HCT116 (cell line): ENCODE results near the gene GPC5. TPM values are rescaled to one million over a fixed set of nuclear protein-coding genes. Genes with fewer than 3 reads are reported as not detected.

Experiments used
- ATAC-seq: fragments of 200-7000 bp; cut with Tn5 transposase; 2 replicates; pipeline ENCODE4 v1.9.1; 2020; ENCODE audit warnings: mild to moderate bottlenecking, moderate library complexity
- BruUV-seq: library from RNA; stranded (reverse); fragments of 400-500 nt; replicated peaks from 2 replicates; lab custom pipeline; 2021; lab: Mats Ljungman, UMichigan
- CTCF ChIA-PET: fragments of 300-600 bp; sonication (Branson Sonifier 250); formaldehyde crosslinking; loops from one replicate; lab custom pipeline; 2021; ENCODE audit warnings: antibody characterized with exemption; lab: Charles Lee
- POLR2A ChIA-PET: fragments of 300-600, 350-600 bp; sonication (Branson Sonifier 250); formaldehyde crosslinking; loops from one replicate; lab custom pipeline; 2021; ENCODE audit warnings: antibody characterized with exemption; lab: Charles Lee
- RAD21 ChIA-PET, 2 experiments: fragments of 300-600 bp; sonication (Branson Sonifier 250); formaldehyde crosslinking; loops; one replicate each; lab custom pipeline; 2023; ENCODE audit warnings: low total read pairs in 2 of 2; ENCODE audit not compliant: uncharacterized antibody in 2 of 2, unreplicated experiment in 2 of 2, low non-redundant PET in 1 of 2; lab: Charles Lee
- DNase-seq: peaks from one replicate; pipeline ENCODE4 v3.0.0-alpha.2; 2010; ENCODE audit warnings: low read depth, low spot score
- H2AFZ ChIP-seq: fragments of 200-600 bp; shearing (Covaris generic), sonication (generic); 2 replicates; pipeline ENCODE4 v1.6.1; 2017; ENCODE audit warnings: low read depth, mixed run types, mixed read lengths, antibody characterized with exemption, low read length; ENCODE audit not compliant: poor library complexity, severe bottlenecking
- H3K27ac ChIP-seq: 2 replicates; pipeline ENCODE4 v1.5.1; 2012; ENCODE audit warnings: low read depth, low read length
- H3K27me3 ChIP-seq: fragments of 200-600 bp; sonication (generic); 2 replicates; pipeline ENCODE4 v1.6.1; 2016; ENCODE audit warnings: mixed run types, low read length, mixed read lengths; ENCODE audit not compliant: insufficient read depth
- H3K36me3 ChIP-seq, 2 experiments: fragments of 200-500 bp in 1 of 2; fragments of 200-600 bp in 1 of 2; sonication (Bioruptor generic) in 1 of 2; sonication (generic) in 1 of 2; 2 replicates each; pipeline versions ENCODE4 v1.5.1 to v1.6.1; 2014 to 2016; ENCODE audit warnings: low read length in 2 of 2, inconsistent platforms in 1 of 2, mixed read lengths in 1 of 2, mixed run types in 1 of 2; ENCODE audit not compliant: insufficient read depth in 2 of 2, control insufficient read depth in 1 of 2
- H3K4me1 ChIP-seq, 2 experiments: fragments of 200-600 bp in 1 of 2; sonication (generic) in 1 of 2; 2 replicates each; pipeline versions ENCODE4 v1.5.1 to v1.6.1; 2012 to 2017; ENCODE audit warnings: low read length in 2 of 2, inconsistent platforms in 1 of 2, mild to moderate bottlenecking in 1 of 2, mixed read lengths in 1 of 2, mixed run types in 1 of 2, moderate library complexity in 1 of 2; ENCODE audit not compliant: insufficient read depth in 2 of 2, control insufficient read depth in 1 of 2
- H3K4me2 ChIP-seq: fragments of 200-600 bp; sonication (generic); 2 replicates; pipeline ENCODE4 v1.6.1; 2017; ENCODE audit warnings: mixed run types, low read length, mixed read lengths
- H3K4me3 ChIP-seq, 2 experiments: fragments of 200-600 bp in 1 of 2; sonication (generic) in 1 of 2; replicated peaks in 1 of 2; 2 replicates each; pipeline ENCODE4 v1.5.1; 2011 to 2016; ENCODE audit warnings: low read length in 2 of 2, control low read depth in 1 of 2, low read depth in 1 of 2, mild to moderate bottlenecking in 1 of 2, mixed read lengths in 1 of 2, mixed run types in 1 of 2
- H3K79me2 ChIP-seq: fragments of 200-600 bp; sonication (generic); 2 replicates; pipeline ENCODE4 v1.6.1; 2017; ENCODE audit warnings: mild to moderate bottlenecking, mixed run types, low read length, moderate library complexity, mixed read lengths; ENCODE audit not compliant: insufficient read depth
- H3K9ac ChIP-seq: fragments of 200-600 bp; sonication (generic); 2 replicates; pipeline ENCODE4 v1.6.1; 2016; ENCODE audit warnings: low read length, mixed read lengths
- H3K9me2 ChIP-seq: fragments of 200-600 bp; sonication (generic), shearing (Covaris generic); 2 replicates; pipeline ENCODE4 v1.6.1; 2017; ENCODE audit warnings: mixed run types, mild to moderate bottlenecking, moderate library complexity; ENCODE audit not compliant: insufficient read depth
- H3K9me3 ChIP-seq, 2 experiments: fragments of 200-500 bp in 1 of 2; fragments of 200-600 bp in 1 of 2; sonication (Bioruptor generic) in 1 of 2; sonication (generic) in 1 of 2; 2 replicates each; pipeline ENCODE4 v1.6.1; 2014 to 2017; ENCODE audit warnings: low read length in 2 of 2, mixed read lengths in 2 of 2, inconsistent platforms in 1 of 2, low read depth in 1 of 2, mild to moderate bottlenecking in 1 of 2, mixed run types in 1 of 2, moderate library complexity in 1 of 2; ENCODE audit not compliant: control insufficient read depth in 1 of 2, insufficient read depth in 1 of 2
- H4K20me1 ChIP-seq: fragments of 200-600 bp; sonication (generic), shearing (Covaris generic); 2 replicates; pipeline ENCODE4 v1.6.1; 2017; ENCODE audit warnings: mixed run types, mild to moderate bottlenecking, moderate library complexity; ENCODE audit not compliant: insufficient read depth
- ATF3 ChIP-seq: IDR thresholded peaks from 2 replicates; pipeline ENCODE4 v1.6.1; 2012
- CBX3 ChIP-seq: IDR thresholded peaks from 2 replicates; pipeline ENCODE4 v1.6.1; 2012; ENCODE audit warnings: low read depth
- CEBPB ChIP-seq: IDR thresholded peaks from 2 replicates; pipeline ENCODE4 v1.6.1; 2012; ENCODE audit warnings: low read depth
- ELF1 ChIP-seq: IDR thresholded peaks from 2 replicates; pipeline ENCODE4 v1.6.1; 2012; ENCODE audit warnings: low read depth, borderline replicate concordance
- EZH2 ChIP-seq: fragments of 200-600 bp; sonication (generic); IDR thresholded peaks from 2 replicates; pipeline ENCODE4 v1.6.1; 2017; ENCODE audit warnings: antibody characterized with exemption, mixed run types
- EZH2phosphoT487 ChIP-seq: fragments of 200-600 bp; IDR thresholded peaks from 2 replicates; pipeline ENCODE4 v1.6.1; 2018; ENCODE audit warnings: antibody characterized with exemption, borderline replicate concordance
- FOSL1 ChIP-seq: IDR thresholded peaks from 2 replicates; pipeline ENCODE4 v1.6.1; 2012; ENCODE audit warnings: low read depth
- JUND ChIP-seq: IDR thresholded peaks from 2 replicates; pipeline ENCODE4 v1.6.1; 2012
- MAX ChIP-seq: IDR thresholded peaks from 2 replicates; pipeline ENCODE4 v1.6.1; 2012
- POLR2A ChIP-seq: IDR thresholded peaks from 2 replicates; pipeline ENCODE4 v1.7.0; 2011; ENCODE audit warnings: borderline replicate concordance; ENCODE audit not compliant: insufficient read depth, insufficient read length; ENCODE audit errors: extremely low read depth
- POLR2AphosphoS5 ChIP-seq: IDR thresholded peaks from 2 replicates; pipeline ENCODE4 v1.6.1; 2011; ENCODE audit warnings: mild to moderate bottlenecking, low read depth, low read length, moderate library complexity
- RAD21 ChIP-seq: IDR thresholded peaks from 2 replicates; pipeline ENCODE4 v1.6.1; 2012; ENCODE audit warnings: low read depth, mild to moderate bottlenecking
- REST ChIP-seq: IDR thresholded peaks from 2 replicates; pipeline ENCODE4 v1.6.1; 2012; ENCODE audit warnings: low read depth
- SIN3A ChIP-seq: IDR thresholded peaks from 2 replicates; pipeline ENCODE4 v1.6.1; 2012; ENCODE audit warnings: low read depth
- SP1 ChIP-seq: IDR thresholded peaks from 2 replicates; pipeline ENCODE4 v1.6.1; 2012; ENCODE audit warnings: low read depth
- SRF ChIP-seq: IDR thresholded peaks from 2 replicates; pipeline ENCODE4 v1.6.1; 2012; ENCODE audit warnings: low read depth
- TCF7L2 ChIP-seq: IDR thresholded peaks from 2 replicates; pipeline ENCODE4 v1.7.0; 2011; ENCODE audit warnings: borderline replicate concordance, inconsistent platforms; ENCODE audit not compliant: insufficient read depth, insufficient read length; ENCODE audit errors: extremely low read depth
- YY1 ChIP-seq: IDR thresholded peaks from 2 replicates; pipeline ENCODE4 v1.6.1; 2011; ENCODE audit warnings: low read length, low read depth, moderate library complexity, mild to moderate bottlenecking; ENCODE audit not compliant: insufficient replicate concordance; ENCODE audit errors: extremely low read depth
- ZFX ChIP-seq: fragments of 450-650 bp; IDR thresholded peaks from 2 replicates; pipeline ENCODE4 v1.6.1; 2017
- ZNF274 ChIP-seq: fragments of 200-500 bp; sonication (Bioruptor generic); IDR thresholded peaks from 2 replicates; pipeline ENCODE4 v1.6.1; 2014; ENCODE audit warnings: mild to moderate bottlenecking, low read depth, low read length, inconsistent platforms
- intact Hi-C: fragments of 100-400 bp; cut with micrococcal nuclease; formaldehyde crosslinking; loops from 2 replicates; pipeline ENCODE4 v1.10.0; 2022
- total RNA-seq: library from RNA; stranded (reverse); gene quantifications from one replicate; pipeline ENCODE4 v1.2.1, GENCODE V29; 2021; ENCODE audit not compliant: unreplicated experiment

GPC5 gene
- total RNA-seq, 1 experiment from 2014 or later = not detected

- H3K4me1 ChIP-seq = no peaks in the 10 kb centered on the region
- H3K36me3 ChIP-seq = no peaks in the 10 kb centered on the region
- no peaks in the 10 kb centered on the region for H3K9me2 ChIP-seq
- intact Hi-C loops = no loop called here
- H3K27ac ChIP-seq = no peak overlapping the region
- H2AFZ ChIP-seq = no peak overlapping the region
- ChIA-PET POLR2A (no interaction called here), CTCF (no interaction called here), RAD21 (no interaction called here)
- DNase-seq = no peak
- H3K9me3 ChIP-seq = peaks cover 11 to 17% of the 10 kb centered on the region in 2 experiments; a peak in 2 of 4 replicates
- TF ChIP-seq TCF7L2 (no peak), ZFX (no peak), SRF (no peak), ATF3 (no peak), CBX3 (no peak), JUND (no peak), SP1 (no peak), CEBPB (no peak), YY1 (no peak), EZH2 (no peak), ZNF274 (no peak), SIN3A (no peak), EZH2phosphoT487 (no peak), MAX (no peak), ELF1 (no peak), POLR2A (no peak), RAD21 (no peak), FOSL1 (no peak), REST (no peak), POLR2AphosphoS5 (no peak)
- no peak overlapping the region for H3K4me2 ChIP-seq
- H3K27me3 ChIP-seq = no peaks in the 10 kb centered on the region
- no peak overlapping the region for H3K9ac ChIP-seq
- BruUV-seq = no TSS peak
- no peaks in the 10 kb centered on the region for H3K79me2 ChIP-seq
- no peaks in the 10 kb centered on the region; the same call in 1 of the 2 replicates for H4K20me1 ChIP-seq
- ATAC-seq = no peak
- no peak overlapping the region for H3K4me3 ChIP-seq
These were observed 1451.0 kb downstream of the GPC5 start for GRCh38 chr13:92849381-92849780.
